ENCODE data around the gene TOR1AIP2.

DNA sequence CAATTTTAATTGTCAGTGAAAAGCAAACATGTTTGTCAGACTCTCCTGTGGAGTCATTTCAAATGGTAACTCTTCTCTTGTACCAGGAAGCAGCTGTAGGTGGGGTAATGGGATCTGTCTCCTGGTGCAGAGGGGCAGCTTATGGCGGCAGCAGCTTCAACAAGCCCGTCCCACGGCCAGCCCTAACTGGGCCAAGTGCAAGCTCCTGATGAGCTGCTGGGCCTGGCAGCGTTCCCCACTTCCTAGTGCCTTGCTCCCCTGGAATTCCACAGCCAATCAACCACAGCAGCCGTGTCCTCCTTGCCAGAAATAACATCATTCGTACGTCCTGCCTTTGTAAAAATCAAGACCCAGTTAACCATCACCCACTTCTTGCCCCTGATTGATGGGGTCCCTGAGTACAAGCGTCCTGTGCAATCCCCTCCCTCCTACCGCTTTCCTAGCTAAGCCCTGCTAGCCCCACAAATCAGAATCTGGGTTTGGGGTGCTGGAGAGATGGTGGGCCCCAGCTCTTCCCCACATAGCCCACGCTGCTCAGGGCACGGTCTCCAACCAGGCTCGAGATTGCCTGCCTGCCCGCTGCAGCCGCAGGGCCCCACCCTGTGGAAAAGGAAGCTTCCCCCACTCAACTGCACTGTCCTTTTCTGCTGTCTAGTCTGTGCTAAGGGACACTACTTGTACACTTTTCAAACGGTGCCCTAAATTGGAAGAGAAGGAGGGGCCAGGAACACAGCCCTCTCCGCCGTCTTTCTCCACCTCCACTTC lies 61.2 kb downstream of the TOR1AIP2 start:
- TF ChIP-seq, protein P1, sequence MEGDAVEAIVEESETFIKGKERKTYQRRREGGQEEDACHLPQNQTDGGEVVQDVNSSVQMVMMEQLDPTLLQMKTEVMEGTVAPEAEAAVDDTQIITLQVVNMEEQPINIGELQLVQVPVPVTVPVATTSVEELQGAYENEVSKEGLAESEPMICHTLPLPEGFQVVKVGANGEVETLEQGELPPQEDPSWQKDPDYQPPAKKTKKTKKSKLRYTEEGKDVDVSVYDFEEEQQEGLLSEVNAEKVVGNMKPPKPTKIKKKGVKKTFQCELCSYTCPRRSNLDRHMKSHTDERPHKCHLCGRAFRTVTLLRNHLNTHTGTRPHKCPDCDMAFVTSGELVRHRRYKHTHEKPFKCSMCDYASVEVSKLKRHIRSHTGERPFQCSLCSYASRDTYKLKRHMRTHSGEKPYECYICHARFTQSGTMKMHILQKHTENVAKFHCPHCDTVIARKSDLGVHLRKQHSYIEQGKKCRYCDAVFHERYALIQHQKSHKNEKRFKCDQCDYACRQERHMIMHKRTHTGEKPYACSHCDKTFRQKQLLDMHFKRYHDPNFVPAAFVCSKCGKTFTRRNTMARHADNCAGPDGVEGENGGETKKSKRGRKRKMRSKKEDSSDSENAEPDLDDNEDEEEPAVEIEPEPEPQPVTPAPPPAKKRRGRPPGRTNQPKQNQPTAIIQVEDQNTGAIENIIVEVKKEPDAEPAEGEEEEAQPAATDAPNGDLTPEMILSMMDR (IDR thresholded peaks at IDR 0.05; ENCODE audit: insufficient read depth, low read length, poor library complexity, severe bottlenecking), result no peak
- TF ChIP-seq EZH2phosphoT487 (conservative IDR thresholded peaks at IDR 0.05; ENCODE audit: low read length), result no peak

All from SU-DHL-6 (cell line).